ENCODE results near the gene PIGQ. TPM values are rescaled to one million over a fixed set of nuclear protein-coding genes. Genes with fewer than 3 reads are reported as not detected.

Gene PIGQ
- total and polyA plus RNA-seq, 2 donors = 14.4 to 65.4 TPM

- WGBS = under 1% methylated on average over 107 of the region's 107 CpGs
- peak; percentile 92 to 99 (median 97) for DNase-seq (ENCODE audit: low read depth in 6 of 9, low spot score in 9 of 9)
- H3K27ac ChIP-seq (ENCODE audit: low read depth in 1 of 2, low read length in 1 of 2) = peak overlapping the region; percentile 99
- H3K36me3 ChIP-seq (ENCODE audit: control insufficient read depth in 2 of 2, insufficient read depth in 2 of 2, low read length in 1 of 2) = peaks cover 13% of the 10 kb centered on the region in 2 donors
- peaks cover 23 to 57% of the 10 kb centered on the region in 2 donors for H3K4me1 ChIP-seq (ENCODE audit: control insufficient read depth in 2 of 2, insufficient read depth in 2 of 2, low read length in 2 of 2)
- H3K9me3 ChIP-seq (ENCODE audit: control insufficient read depth in 2 of 2, insufficient read depth in 1 of 2, low read length in 1 of 2) = peaks cover 0 to 3% of the 10 kb centered on the region in 2 donors
- H3K4me3 ChIP-seq (ENCODE audit: low read length in 2 of 2) = peak overlapping the region; percentile 75
- peaks cover 0 to 4% of the 10 kb centered on the region in 2 donors for H3K27me3 ChIP-seq (ENCODE audit: control insufficient read depth in 2 of 2, insufficient read depth in 1 of 2, low read length in 1 of 2)
These were observed 19.3 kb downstream of the PIGQ start for GRCh38 chr16:588889-589657.

- Histone ChIP-seq H3K27ac (ENCODE audit: low read depth in 1 of 2, low read length in 1 of 2) (peak within 1 kb of the TSS; percentile 99), H3K4me1 (ENCODE audit: control insufficient read depth in 2 of 2, insufficient read depth in 2 of 2, low read length in 2 of 2) (peaks cover 23 to 61% of the 10 kb centered on the region in 2 donors), H3K36me3 (ENCODE audit: control insufficient read depth in 2 of 2, insufficient read depth in 2 of 2, low read length in 1 of 2) (peaks cover 13 to 16% of the 10 kb centered on the region in 2 donors), H3K9me3 (ENCODE audit: control insufficient read depth in 2 of 2, insufficient read depth in 1 of 2, low read length in 1 of 2) (peaks cover 0 to 3% of the 10 kb centered on the region in 2 donors), H3K4me3 (ENCODE audit: low read length in 2 of 2) (peak within 1 kb of the TSS; percentile 75 to 85), H3K27me3 (ENCODE audit: control insufficient read depth in 2 of 2, insufficient read depth in 1 of 2, low read length in 1 of 2) (peaks cover 0 to 4% of the 10 kb centered on the region in 2 donors)
- WGBS = under 1% methylated on average over 67 of the region's 67 CpGs
- DNase-seq (ENCODE audit: low read depth in 6 of 9, low spot score in 9 of 9) = peak; percentile 95 to 100 (median 98)
These were observed 20.0 kb downstream of the PIGQ start, which contains the start of gene RAB40C for GRCh38 chr16:589658-590187. RAB40C (plus strand) TSS chr16:590066; CDS start chr16:590292, 226 bp downstream.

- peak in 2 of 9 donors; percentile 44 to 62 for DNase-seq (ENCODE audit: low read depth in 6 of 9, low spot score in 9 of 9)
- peaks cover 13 to 16% of the 10 kb centered on the region in 2 donors for H3K36me3 ChIP-seq (ENCODE audit: control insufficient read depth in 2 of 2, insufficient read depth in 2 of 2, low read length in 1 of 2)
- WGBS = under 1% methylated on average over 71 of the region's 71 CpGs
- H3K4me3 ChIP-seq (ENCODE audit: low read length in 2 of 2) = peak overlapping the region; percentile 75 to 85
- H3K27me3 ChIP-seq (ENCODE audit: control insufficient read depth in 2 of 2, insufficient read depth in 1 of 2, low read length in 1 of 2) = peaks cover 0 to 3% of the 10 kb centered on the region in 2 donors
- peaks cover 0 to 3% of the 10 kb centered on the region in 2 donors for H3K9me3 ChIP-seq (ENCODE audit: control insufficient read depth in 2 of 2, insufficient read depth in 1 of 2, low read length in 1 of 2)
- peak overlapping the region in 1 of 2 donors; percentile 61 for H3K27ac ChIP-seq (ENCODE audit: low read depth in 1 of 2, low read length in 1 of 2)
- peaks cover 25 to 65% of the 10 kb centered on the region in 2 donors for H3K4me1 ChIP-seq (ENCODE audit: control insufficient read depth in 2 of 2, insufficient read depth in 2 of 2, low read length in 2 of 2)
These were observed 20.5 kb downstream of the PIGQ start for GRCh38 chr16:590188-590814.

GRCh38 chr16:590815-591200 lies 21.0 kb downstream of the PIGQ start:
- H3K4me1 ChIP-seq (ENCODE audit: control insufficient read depth in 2 of 2, insufficient read depth in 2 of 2, low read length in 2 of 2) = peaks cover 26 to 63% of the 10 kb centered on the region in 2 donors
- peaks cover 14 to 16% of the 10 kb centered on the region in 2 donors for H3K36me3 ChIP-seq (ENCODE audit: control insufficient read depth in 2 of 2, insufficient read depth in 2 of 2, low read length in 1 of 2)
- H3K27me3 ChIP-seq (ENCODE audit: control insufficient read depth in 2 of 2, insufficient read depth in 1 of 2, low read length in 1 of 2) = no peaks in the 10 kb centered on the region
- H3K9me3 ChIP-seq (ENCODE audit: control insufficient read depth in 2 of 2, insufficient read depth in 1 of 2, low read length in 1 of 2) = peaks cover 0 to 3% of the 10 kb centered on the region in 2 donors
- peak overlapping the region; percentile 75 to 85 for H3K4me3 ChIP-seq (ENCODE audit: low read length in 2 of 2)
- DNase-seq (ENCODE audit: low read depth in 6 of 9, low spot score in 9 of 9) = no peak
- 80% methylated on average over 10 of the region's 10 CpGs for WGBS
- H3K27ac ChIP-seq (ENCODE audit: low read depth in 1 of 2, low read length in 1 of 2) = no peak overlapping the region

- DNase-seq (ENCODE audit: low read depth in 6 of 9, low spot score in 9 of 9) = no peak
- Histone ChIP-seq H3K4me1 (ENCODE audit: control insufficient read depth in 2 of 2, insufficient read depth in 2 of 2, low read length in 2 of 2) (peaks cover 26 to 65% of the 10 kb centered on the region in 2 donors), H3K27ac (ENCODE audit: low read depth in 1 of 2, low read length in 1 of 2) (no peak overlapping the region), H3K9me3 (ENCODE audit: control insufficient read depth in 2 of 2, insufficient read depth in 1 of 2, low read length in 1 of 2) (peaks cover 0 to 3% of the 10 kb centered on the region in 2 donors), H3K27me3 (ENCODE audit: control insufficient read depth in 2 of 2, insufficient read depth in 1 of 2, low read length in 1 of 2) (no peaks in the 10 kb centered on the region), H3K4me3 (ENCODE audit: low read length in 2 of 2) (peak overlapping the region; percentile 75 to 85), H3K36me3 (ENCODE audit: control insufficient read depth in 2 of 2, insufficient read depth in 2 of 2, low read length in 1 of 2) (peaks cover 18% of the 10 kb centered on the region in 2 donors)
- 93% methylated on average over 8 of the region's 8 CpGs for WGBS
These were observed 21.5 kb downstream of the PIGQ start for GRCh38 chr16:591231-591630.

- H3K27ac ChIP-seq (ENCODE audit: low read depth in 1 of 2, low read length in 1 of 2) = peak overlapping the region; percentile 32 to 36
- no peak for DNase-seq (ENCODE audit: low read depth in 6 of 9, low spot score in 9 of 9)
- H3K4me3 ChIP-seq (ENCODE audit: low read length in 2 of 2) = peak overlapping the region in 1 of 2 donors; percentile 7
- 94% methylated on average over 15 of the region's 15 CpGs for WGBS
- peaks cover 0 to 3% of the 10 kb centered on the region in 2 donors for H3K9me3 ChIP-seq (ENCODE audit: control insufficient read depth in 2 of 2, insufficient read depth in 1 of 2, low read length in 1 of 2)
- H3K36me3 ChIP-seq (ENCODE audit: control insufficient read depth in 2 of 2, insufficient read depth in 2 of 2, low read length in 1 of 2) = peaks cover 26% of the 10 kb centered on the region in 2 donors
- H3K4me1 ChIP-seq (ENCODE audit: control insufficient read depth in 2 of 2, insufficient read depth in 2 of 2, low read length in 2 of 2) = peaks cover 26 to 69% of the 10 kb centered on the region in 2 donors
- H3K27me3 ChIP-seq (ENCODE audit: control insufficient read depth in 2 of 2, insufficient read depth in 1 of 2, low read length in 1 of 2) = no peaks in the 10 kb centered on the region
These were observed 22.2 kb downstream of the PIGQ start for GRCh38 chr16:591892-592517.

- no peaks in the 10 kb centered on the region for H3K27me3 ChIP-seq (ENCODE audit: control insufficient read depth in 2 of 2, insufficient read depth in 1 of 2, low read length in 1 of 2)
- H3K4me3 ChIP-seq (ENCODE audit: low read length in 2 of 2) = no peak overlapping the region
- H3K4me1 ChIP-seq (ENCODE audit: control insufficient read depth in 2 of 2, insufficient read depth in 2 of 2, low read length in 2 of 2) = peaks cover 25 to 64% of the 10 kb centered on the region in 2 donors
- no peak for DNase-seq (ENCODE audit: low read depth in 6 of 9, low spot score in 9 of 9)
- peak overlapping the region; percentile 38 to 44 for H3K27ac ChIP-seq (ENCODE audit: low read depth in 1 of 2, low read length in 1 of 2)
- H3K9me3 ChIP-seq (ENCODE audit: control insufficient read depth in 2 of 2, insufficient read depth in 1 of 2, low read length in 1 of 2) = peaks cover 0 to 3% of the 10 kb centered on the region in 2 donors
- WGBS = 87% methylated on average over 24 of the region's 24 CpGs
- peaks cover 28 to 29% of the 10 kb centered on the region in 2 donors for H3K36me3 ChIP-seq (ENCODE audit: control insufficient read depth in 2 of 2, insufficient read depth in 2 of 2, low read length in 1 of 2)
These were observed 22.9 kb downstream of the PIGQ start for GRCh38 chr16:592518-593306.

GRCh38 chr16:593406-593805 lies 23.6 kb downstream of the PIGQ start:
- Histone ChIP-seq H3K36me3 (ENCODE audit: control insufficient read depth in 2 of 2, insufficient read depth in 2 of 2, low read length in 1 of 2) (peaks cover 28 to 29% of the 10 kb centered on the region in 2 donors), H3K9me3 (ENCODE audit: control insufficient read depth in 2 of 2, insufficient read depth in 1 of 2, low read length in 1 of 2) (peaks cover 0 to 3% of the 10 kb centered on the region in 2 donors), H3K4me1 (ENCODE audit: control insufficient read depth in 2 of 2, insufficient read depth in 2 of 2, low read length in 2 of 2) (peaks cover 18 to 58% of the 10 kb centered on the region in 2 donors), H3K27ac (ENCODE audit: low read depth in 1 of 2, low read length in 1 of 2) (peak overlapping the region in 1 of 2 donors; percentile 44), H3K4me3 (ENCODE audit: low read length in 2 of 2) (no peak overlapping the region), H3K27me3 (ENCODE audit: control insufficient read depth in 2 of 2, insufficient read depth in 1 of 2, low read length in 1 of 2) (no peaks in the 10 kb centered on the region)
- 94% methylated on average over 9 of the region's 9 CpGs for WGBS
- DNase-seq (ENCODE audit: low read depth in 6 of 9, low spot score in 9 of 9) = no peak

Data from thymus (tissue), 11 donors.